ENCODE results near the gene RHBDF1.

GRCh38 chr16:45454-45853 is 27.0 kb downstream of the RHBDF1 start:
- TF ChIP-seq, protein P1, sequence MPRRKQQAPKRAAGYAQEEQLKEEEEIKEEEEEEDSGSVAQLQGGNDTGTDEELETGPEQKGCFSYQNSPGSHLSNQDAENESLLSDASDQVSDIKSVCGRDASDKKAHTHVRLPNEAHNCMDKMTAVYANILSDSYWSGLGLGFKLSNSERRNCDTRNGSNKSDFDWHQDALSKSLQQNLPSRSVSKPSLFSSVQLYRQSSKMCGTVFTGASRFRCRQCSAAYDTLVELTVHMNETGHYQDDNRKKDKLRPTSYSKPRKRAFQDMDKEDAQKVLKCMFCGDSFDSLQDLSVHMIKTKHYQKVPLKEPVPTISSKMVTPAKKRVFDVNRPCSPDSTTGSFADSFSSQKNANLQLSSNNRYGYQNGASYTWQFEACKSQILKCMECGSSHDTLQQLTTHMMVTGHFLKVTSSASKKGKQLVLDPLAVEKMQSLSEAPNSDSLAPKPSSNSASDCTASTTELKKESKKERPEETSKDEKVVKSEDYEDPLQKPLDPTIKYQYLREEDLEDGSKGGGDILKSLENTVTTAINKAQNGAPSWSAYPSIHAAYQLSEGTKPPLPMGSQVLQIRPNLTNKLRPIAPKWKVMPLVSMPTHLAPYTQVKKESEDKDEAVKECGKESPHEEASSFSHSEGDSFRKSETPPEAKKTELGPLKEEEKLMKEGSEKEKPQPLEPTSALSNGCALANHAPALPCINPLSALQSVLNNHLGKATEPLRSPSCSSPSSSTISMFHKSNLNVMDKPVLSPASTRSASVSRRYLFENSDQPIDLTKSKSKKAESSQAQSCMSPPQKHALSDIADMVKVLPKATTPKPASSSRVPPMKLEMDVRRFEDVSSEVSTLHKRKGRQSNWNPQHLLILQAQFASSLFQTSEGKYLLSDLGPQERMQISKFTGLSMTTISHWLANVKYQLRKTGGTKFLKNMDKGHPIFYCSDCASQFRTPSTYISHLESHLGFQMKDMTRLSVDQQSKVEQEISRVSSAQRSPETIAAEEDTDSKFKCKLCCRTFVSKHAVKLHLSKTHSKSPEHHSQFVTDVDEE (CRISPR knock-in tag; IDR thresholded peaks at IDR 0.05), result no peak
- TF ChIP-seq PPARA (CRISPR knock-in tag; IDR thresholded peaks at IDR 0.05; ENCODE audit: borderline replicate concordance) (no peak), TCF4 (CRISPR knock-in tag; IDR thresholded peaks at IDR 0.05; ENCODE audit: borderline replicate concordance) (no peak), ZNF565 (CRISPR knock-in tag; conservative IDR thresholded peaks at IDR 0.05; ENCODE audit: low read depth) (no peak), PATZ1 (CRISPR knock-in tag; IDR thresholded peaks at IDR 0.05; ENCODE audit: borderline replicate concordance) (no peak), RARB (CRISPR knock-in tag; IDR thresholded peaks at IDR 0.05) (no peak), ARNTL (CRISPR knock-in tag; IDR thresholded peaks at IDR 0.05; ENCODE audit: borderline replicate concordance, low read depth) (no peak), BACH2 (CRISPR knock-in tag; IDR thresholded peaks at IDR 0.05; ENCODE audit: borderline replicate concordance) (no peak)
